H1 (cell line): ENCODE data around the gene EIF2S2. TPM values are rescaled to one million over a fixed set of nuclear protein-coding genes. Genes with fewer than 3 reads are reported as not detected.
A peak's percentile ranks its signal among the peaks of the same experiment; 100 is the strongest.

ENCODE experiments used
- CTCF ChIA-PET: fragments of 300-600 bp; sonication (Branson Sonifier 250); formaldehyde crosslinking; loops from one replicate; lab custom pipeline; 2021; ENCODE audit not compliant: partially characterized antibody; lab: Charles Lee
- POLR2A ChIA-PET: fragments of 300-600 bp; sonication (Branson Sonifier 250); formaldehyde crosslinking; loops from one replicate; lab custom pipeline; 2021; ENCODE audit warnings: inconsistent platforms; ENCODE audit not compliant: partially characterized antibody; lab: Charles Lee
- DNase-seq, 2 experiments: peaks; one replicate each; pipeline versions ENCODE4 v3.0.0 to v3.0.0-alpha.2; 2010 to 2022; ENCODE audit warnings: low spot score in 2 of 2, low read depth in 1 of 2, mixed read lengths in 1 of 2
- FAIRE-seq: peaks from 2 replicates; lab custom pipeline; 2011; peaks lifted over from hg19 to GRCh38; lab: Jason Lieb, UNC
- H2AFZ ChIP-seq: 2 replicates; pipeline ENCODE4 v1.8.1; 2012; ENCODE audit warnings: low read length, inconsistent platforms
- H2AK5ac ChIP-seq: 2 replicates; pipeline ENCODE4 v1.6.1; 2013; ENCODE audit warnings: low read depth, low read length
- H2BK120ac ChIP-seq: replicated peaks from 2 replicates; pipeline ENCODE3; 2013; ENCODE audit warnings: low read depth, low read length, inconsistent platforms
- H2BK12ac ChIP-seq: 2 replicates; pipeline ENCODE4 v1.6.1; 2013; ENCODE audit warnings: low read depth, low read length
- H2BK15ac ChIP-seq: 2 replicates; pipeline ENCODE4 v1.6.1; 2013; ENCODE audit warnings: low read length
- H2BK20ac ChIP-seq: 2 replicates; pipeline ENCODE4 v1.6.1; 2013; ENCODE audit warnings: low read length
- H2BK5ac ChIP-seq: 2 replicates; pipeline ENCODE4 v1.6.1; 2013; ENCODE audit warnings: low read depth, low read length
- H3K14ac ChIP-seq: 2 replicates; pipeline ENCODE4 v1.6.1; 2013; ENCODE audit warnings: inconsistent platforms; ENCODE audit not compliant: insufficient read length
- H3K18ac ChIP-seq: 2 replicates; pipeline ENCODE4 v1.6.1; 2013; ENCODE audit warnings: low read length; ENCODE audit errors: extremely low read depth
- H3K23ac ChIP-seq: 2 replicates; pipeline ENCODE4 v1.6.1; 2013; ENCODE audit warnings: inconsistent platforms; ENCODE audit not compliant: insufficient read length
- H3K23me2 ChIP-seq: 2 replicates; pipeline ENCODE4 v1.6.1; 2013; ENCODE audit warnings: low read depth, low read length
- H3K27ac ChIP-seq: 2 replicates; pipeline ENCODE4 v1.6.1; 2011; ENCODE audit warnings: low read depth, low read length, inconsistent platforms
- H3K27me3 ChIP-seq, 4 experiments: replicated peaks in 1 of 4; 1 replicate in 1 of 4; 2 replicates in 3 of 4; pipeline versions ENCODE4 v1.6.1 to v1.8.1; 2011 to 2013; ENCODE audit warnings: low read length in 3 of 4, mild to moderate bottlenecking in 3 of 4, inconsistent platforms in 2 of 4, mixed read lengths in 2 of 4, moderate library complexity in 1 of 4; ENCODE audit not compliant: control insufficient read depth in 3 of 4, insufficient read depth in 3 of 4; ENCODE audit errors: extremely low read depth in 1 of 4
- H3K36me3 ChIP-seq, 4 experiments: 2 replicates each; pipeline versions ENCODE4 v1.6.1 to v1.8.1; 2011 to 2013; ENCODE audit warnings: mild to moderate bottlenecking in 4 of 4, low read length in 3 of 4, moderate library complexity in 2 of 4, control low read depth in 1 of 4, inconsistent platforms in 1 of 4; ENCODE audit not compliant: insufficient read depth in 4 of 4, control insufficient read depth in 2 of 4
- H3K4ac ChIP-seq: replicated peaks from 2 replicates; pipeline ENCODE3; 2013; ENCODE audit warnings: low read length, low read depth, mixed read lengths, inconsistent platforms; ENCODE audit not compliant: insufficient read length
- H3K4me1 ChIP-seq, 4 experiments: replicated peaks in 1 of 4; 1 replicate in 1 of 4; 2 replicates in 3 of 4; pipeline versions ENCODE4 v1.6.1 to v1.8.1; 2011 to 2013; ENCODE audit warnings: low read length in 3 of 4, inconsistent platforms in 2 of 4, mixed read lengths in 1 of 4; ENCODE audit not compliant: insufficient read depth in 4 of 4, control insufficient read depth in 3 of 4
- H3K4me2 ChIP-seq, 2 experiments: 2 replicates each; pipeline versions ENCODE4 v1.6.1 to v1.8.1; 2011 to 2013; ENCODE audit warnings: low read depth in 2 of 2, low read length in 2 of 2, control low read depth in 1 of 2, inconsistent platforms in 1 of 2, mild to moderate bottlenecking in 1 of 2; ENCODE audit not compliant: insufficient read depth in 1 of 2
- H3K4me3 ChIP-seq, 4 experiments: fragments of 200-600, 300-600 bp in 1 of 4; sonication (generic), shearing (Covaris generic), sonication (Bioruptor Twin) in 1 of 4; 2 replicates each; pipeline versions ENCODE4 v1.5.1 to v1.8.1; 2011 to 2016; ENCODE audit warnings: low read length in 4 of 4, low read depth in 3 of 4, control low read depth in 2 of 4, inconsistent platforms in 2 of 4, mild to moderate bottlenecking in 2 of 4, mixed read lengths in 1 of 4, moderate library complexity in 1 of 4; ENCODE audit not compliant: insufficient read depth in 2 of 4; ENCODE audit errors: extremely low read depth in 1 of 4
- H3K56ac ChIP-seq: replicated peaks from 2 replicates; pipeline ENCODE3; 2013; ENCODE audit warnings: low read depth, mild to moderate bottlenecking, mixed read lengths, low read length, inconsistent platforms; ENCODE audit not compliant: insufficient read length
- H3K79me1 ChIP-seq: 2 replicates; pipeline ENCODE4 v1.6.1; 2013; ENCODE audit warnings: low read depth, low read length, control low read depth
- H3K79me2 ChIP-seq, 2 experiments: 2 replicates each; pipeline versions ENCODE4 v1.6.1 to v1.8.1; 2012 to 2013; ENCODE audit warnings: low read length in 2 of 2, mild to moderate bottlenecking in 2 of 2, inconsistent platforms in 1 of 2; ENCODE audit not compliant: insufficient read depth in 2 of 2, control insufficient read depth in 1 of 2
- H3K9ac ChIP-seq, 4 experiments: replicated peaks in 1 of 4; 1 replicate in 1 of 4; 2 replicates in 3 of 4; pipeline versions ENCODE4 v1.6.1 to v1.8.1; 2011 to 2013; ENCODE audit warnings: low read depth in 3 of 4, low read length in 3 of 4, control low read depth in 2 of 4, mild to moderate bottlenecking in 2 of 4, moderate library complexity in 2 of 4, inconsistent platforms in 1 of 4; ENCODE audit errors: extremely low read depth in 1 of 4
- H3K9me3 ChIP-seq, 2 experiments: 2 replicates each; pipeline versions ENCODE4 v1.6.1 to v1.8.1; 2012 to 2013; ENCODE audit warnings: mild to moderate bottlenecking in 2 of 2, moderate library complexity in 2 of 2, control low read depth in 1 of 2, inconsistent platforms in 1 of 2, low read depth in 1 of 2, low read length in 1 of 2, mixed read lengths in 1 of 2; ENCODE audit not compliant: insufficient read depth in 2 of 2
- H4K20me1 ChIP-seq, 2 experiments: replicated peaks in 1 of 2; 2 replicates each; pipeline versions ENCODE3 to v1.8.1; 2011 to 2013; ENCODE audit warnings: inconsistent platforms in 2 of 2, low read length in 2 of 2, mild to moderate bottlenecking in 1 of 2; ENCODE audit not compliant: insufficient read depth in 2 of 2, control insufficient read depth in 1 of 2
- H4K5ac ChIP-seq: 2 replicates; pipeline ENCODE4 v1.6.1; 2013; ENCODE audit warnings: low read length, low read depth, mixed read lengths, inconsistent platforms; ENCODE audit not compliant: insufficient read length
- H4K8ac ChIP-seq: 2 replicates; pipeline ENCODE4 v1.8.0; 2013; ENCODE audit warnings: mild to moderate bottlenecking, moderate library complexity, low read length, inconsistent platforms; ENCODE audit not compliant: insufficient read depth; ENCODE audit errors: extremely low read depth
- H4K91ac ChIP-seq: replicated peaks from 2 replicates; pipeline ENCODE3; 2013; ENCODE audit warnings: low read length, mixed read lengths, inconsistent platforms; ENCODE audit not compliant: insufficient read length
- ASH2L ChIP-seq: fragments of 200-600, 300-600 bp; sonication (generic); IDR thresholded peaks from one replicate; pipeline ENCODE4 v1.7.1; 2017; ENCODE audit warnings: low read length
- BCL11A ChIP-seq, 2 experiments: IDR thresholded peaks; one replicate each; pipeline ENCODE4 v1.6.1; 2011; ENCODE audit warnings: low read depth in 2 of 2, low read length in 2 of 2, mild to moderate bottlenecking in 2 of 2
- POLR2A ChIP-seq, 2 experiments: IDR thresholded peaks; 1 replicate in 1 of 2; 2 replicates in 1 of 2; pipeline ENCODE4 v1.6.1; 2011; ENCODE audit warnings: low read depth in 2 of 2, low read length in 2 of 2, mild to moderate bottlenecking in 2 of 2; ENCODE audit errors: control extremely low read depth in 1 of 2
- SIX5 ChIP-seq: IDR thresholded peaks from 2 replicates; pipeline ENCODE4 v1.6.1; 2011; ENCODE audit warnings: mild to moderate bottlenecking, low read depth, low read length
- ZNF274 ChIP-seq: IDR thresholded peaks from 2 replicates; pipeline ENCODE4 v1.7.0; 2012; ENCODE audit warnings: low read length, borderline replicate concordance; ENCODE audit errors: extremely low read depth
- WGBS, 2 experiments: shearing (Covaris generic) in 1 of 2; methylation state at CpG; one replicate each; pipeline versions ENCODE4 v1.1.6 to v1.1.7; 2013 to 2015; ENCODE audit warnings: low lambda C conversion rate in 2 of 2, mixed read lengths in 2 of 2, inconsistent platforms in 1 of 2, low coverage in 1 of 2, missing lambda C conversion rate in 1 of 2; ENCODE audit not compliant: insufficient replicate concordance in 2 of 2, insufficient coverage in 1 of 2, insufficient read length in 1 of 2; ENCODE audit errors: extremely low coverage in 1 of 2, missing lambda C conversion rate in 1 of 2; 5-methylcytosine and 5-hydroxymethylcytosine counted together
- polyA plus RNA-seq, 7 experiments: library from polyadenylated mRNA; depleted of rRNA in 3 of 7; stranded (reverse) in 5 of 7; unstranded in 2 of 7; fragments of >200 nt in 5 of 7; fragments of 200-250 nt in 2 of 7; gene quantifications; 1 replicate in 5 of 7; 2 replicates in 1 of 7; 4 replicates in 1 of 7; pipeline versions ENCODE4 v1.2.1 to v1.2.3, GENCODE V29; 2011 to 2013; ENCODE audit warnings: missing spikeins in 2 of 7, mixed read lengths in 2 of 7
- total RNA-seq: library from RNA; stranded (reverse); fragmentation: NEBNext Ultra II Directional; extraction: Animal tissue kit (Norgen Biotek cat#: 25700); gene quantifications from 2 replicates; pipeline ENCODE4 v1.2.1, GENCODE V29; 2021

Gene EIF2S2
- total and polyA plus RNA-seq, 2 of the 8 experiments (the other 6 are each of a cell fraction or from before 2014, with no cell fraction given), result 59.5 to 142 TPM

GRCh38 chr20:34105978-34106675 is 5.9 kb downstream of the EIF2S2 start:
- peaks cover 23 to 69% (median 47%) of the 10 kb centered on the region in 4 experiments for H3K36me3 ChIP-seq
- FAIRE-seq, result no peak
- no peak overlapping the region for H4K91ac ChIP-seq

More at GRCh38 chr20:34105978-34106675, 5.9 kb downstream of the EIF2S2 start:
- TF ChIP-seq SIX5, result no peak
- no peak for TF ChIP-seq ASH2L
- no peak for TF ChIP-seq ZNF274
- TF ChIP-seq BCL11A (IDR thresholded peaks at IDR 0.05; ENCODE audit: low read depth in 2 of 2, low read length in 2 of 2), result no peak
- 0 out of 3 replicates have a peak, but pooled peaks of 1 of the 2 experiments have one; percentile 20 for TF ChIP-seq POLR2A (IDR thresholded peaks at IDR 0.05; ENCODE audit: control extremely low read depth in 1 of 2, low read depth in 2 of 2, low read length in 2 of 2)
- no peak overlapping the region for H3K9ac ChIP-seq
- no peak overlapping the region for H3K4ac ChIP-seq
- H3K79me2 ChIP-seq, result peaks cover 34 to 93% of the 10 kb centered on the region in 2 experiments
- CTCF ChIA-PET, result no interaction called here
- H3K27ac ChIP-seq, result no peak overlapping the region
- H4K8ac ChIP-seq, result no peak overlapping the region
- no peak overlapping the region for H3K23ac ChIP-seq
- POLR2A ChIA-PET, result interaction anchor here (0.7 to 11.7 kb wide), 3 partner anchors 15 to 96 kb away, joined by 3 to 236 read pairs (median 24); no protein-coding TSS in a partner anchor
- peaks cover 5% of the 10 kb centered on the region for H3K23me2 ChIP-seq
- H3K4me3 ChIP-seq, result no peak overlapping the region
- no peak overlapping the region for H2BK15ac ChIP-seq
- no peak overlapping the region for H4K5ac ChIP-seq
- H2BK20ac ChIP-seq, result no peak overlapping the region
- no peaks in the 10 kb centered on the region for H3K9me3 ChIP-seq
- no peak overlapping the region for H3K4me2 ChIP-seq
- no peak overlapping the region for H2AFZ ChIP-seq
- H3K14ac ChIP-seq, result no peak overlapping the region
- H2AK5ac ChIP-seq, result no peak overlapping the region
- H3K4me1 ChIP-seq, result peaks cover 0 to 6% (median 0%) of the 10 kb centered on the region in 4 experiments; a peak in 2 of 7 replicates
- peaks cover 5% of the 10 kb centered on the region; the same call in 1 of the 2 replicates for H3K79me1 ChIP-seq
- H3K27me3 ChIP-seq, result no peaks in the 10 kb centered on the region
- H3K56ac ChIP-seq, result no peak overlapping the region
- no peak overlapping the region for H2BK12ac ChIP-seq
- peaks cover 31 to 39% of the 10 kb centered on the region in 2 experiments for H4K20me1 ChIP-seq
- H3K18ac ChIP-seq, result no peak overlapping the region
- H2BK5ac ChIP-seq, result no peak overlapping the region
- no peak overlapping the region for H2BK120ac ChIP-seq
- no peak for DNase-seq
- 95% methylated on average over 3 of the region's 3 CpGs; no CpG with 5 or more reads in 1 of the 2 experiments for WGBS, 2 experiments
